LNCaP clone FGC (cell line): ENCODE data around the gene CD276.

Experiments used
- DNase-seq: peaks from one replicate; pipeline ENCODE4 v3.0.0-alpha.2; 2011; ENCODE audit warnings: low read depth
- H3K4me3 ChIP-seq: 2 replicates; pipeline ENCODE4 v1.5.1; 2011; ENCODE audit warnings: mild to moderate bottlenecking, low read depth, low read length, control low read depth
- TF ChIP-seq, protein P1 (sequence below): IDR thresholded peaks from 2 replicates; pipeline ENCODE4 v1.5.1; 2012; ENCODE audit warnings: mild to moderate bottlenecking; ENCODE audit not compliant: control insufficient read depth, insufficient read depth; ENCODE audit errors: extremely low read depth

The CD276 gene

DNA sequence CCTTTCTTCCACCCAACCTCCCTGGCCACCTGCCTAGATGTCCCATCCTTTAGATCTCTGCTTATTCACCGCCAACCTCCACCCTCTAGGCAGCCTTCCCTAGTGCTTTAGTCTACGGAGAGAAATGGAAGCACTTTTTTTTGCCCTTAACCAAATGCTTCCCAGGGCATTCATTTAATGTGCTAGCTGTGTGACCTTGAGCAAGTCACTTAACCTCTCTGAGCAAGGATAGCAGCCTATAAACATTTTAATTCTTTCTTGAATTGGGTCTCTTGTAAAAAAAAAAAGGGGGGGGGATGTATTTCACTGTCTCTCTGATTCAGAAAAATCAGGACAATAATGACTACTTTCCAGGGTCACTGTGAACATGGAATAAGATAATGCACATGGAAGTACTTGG lies 72.2 kb downstream of the CD276 start:
- no peak overlapping the region for H3K4me3 ChIP-seq
- DNase-seq = no peak
- TF ChIP-seq, protein P1, sequence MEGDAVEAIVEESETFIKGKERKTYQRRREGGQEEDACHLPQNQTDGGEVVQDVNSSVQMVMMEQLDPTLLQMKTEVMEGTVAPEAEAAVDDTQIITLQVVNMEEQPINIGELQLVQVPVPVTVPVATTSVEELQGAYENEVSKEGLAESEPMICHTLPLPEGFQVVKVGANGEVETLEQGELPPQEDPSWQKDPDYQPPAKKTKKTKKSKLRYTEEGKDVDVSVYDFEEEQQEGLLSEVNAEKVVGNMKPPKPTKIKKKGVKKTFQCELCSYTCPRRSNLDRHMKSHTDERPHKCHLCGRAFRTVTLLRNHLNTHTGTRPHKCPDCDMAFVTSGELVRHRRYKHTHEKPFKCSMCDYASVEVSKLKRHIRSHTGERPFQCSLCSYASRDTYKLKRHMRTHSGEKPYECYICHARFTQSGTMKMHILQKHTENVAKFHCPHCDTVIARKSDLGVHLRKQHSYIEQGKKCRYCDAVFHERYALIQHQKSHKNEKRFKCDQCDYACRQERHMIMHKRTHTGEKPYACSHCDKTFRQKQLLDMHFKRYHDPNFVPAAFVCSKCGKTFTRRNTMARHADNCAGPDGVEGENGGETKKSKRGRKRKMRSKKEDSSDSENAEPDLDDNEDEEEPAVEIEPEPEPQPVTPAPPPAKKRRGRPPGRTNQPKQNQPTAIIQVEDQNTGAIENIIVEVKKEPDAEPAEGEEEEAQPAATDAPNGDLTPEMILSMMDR = no peak

DNA sequence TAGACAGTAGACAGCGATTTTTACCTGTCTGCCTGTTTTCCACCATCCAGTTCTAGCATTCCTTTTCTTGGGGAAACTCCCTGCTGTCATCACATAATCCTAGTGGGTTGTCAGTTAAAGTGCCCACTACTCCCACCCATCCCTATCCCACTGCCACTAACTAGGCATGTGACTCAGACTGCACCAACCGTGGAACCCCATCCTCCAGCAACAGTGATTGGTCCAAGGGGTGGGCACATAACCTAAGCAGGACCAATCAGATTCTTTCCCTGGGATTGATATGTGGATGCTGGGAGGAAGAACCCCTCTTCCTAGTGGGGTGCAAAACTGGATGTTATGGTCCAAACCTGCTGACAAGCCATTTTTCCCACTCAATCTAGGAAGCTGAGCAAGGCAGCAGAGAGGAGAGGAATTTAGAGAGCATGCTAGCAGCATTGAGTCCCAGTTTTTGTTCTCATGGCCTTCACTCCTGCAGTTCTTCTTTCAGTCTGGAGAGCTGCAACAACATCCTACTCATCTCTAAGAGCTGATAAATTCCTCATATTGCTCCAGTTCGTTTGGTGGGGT lies 72.8 kb downstream of the CD276 start:
- H3K4me3 ChIP-seq = no peak overlapping the region
- DNase-seq = no peak
- TF ChIP-seq, protein P1 = no peak

DNA sequence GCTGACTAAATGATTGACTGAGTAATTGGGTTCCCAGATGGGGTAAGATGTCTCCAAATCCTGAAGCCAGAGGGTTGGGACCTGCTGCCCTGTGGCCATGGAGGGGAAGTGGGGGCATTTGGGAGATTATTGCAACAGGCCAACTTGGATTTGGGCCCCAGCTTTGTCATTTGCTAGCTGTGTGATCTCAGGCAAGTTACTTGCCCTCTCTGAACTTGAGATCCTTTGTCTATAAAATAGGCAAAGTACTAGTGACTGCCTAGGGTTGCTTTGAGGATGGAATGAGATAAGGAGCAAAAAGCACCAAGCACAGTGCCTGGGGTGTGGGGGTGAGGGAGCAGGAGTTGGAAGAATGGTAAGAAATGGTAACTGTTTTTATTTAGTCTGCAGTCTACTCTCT lies 73.4 kb downstream of the CD276 start:
- TF ChIP-seq, protein P1 = no peak
- DNase-seq = no peak
- no peak overlapping the region for H3K4me3 ChIP-seq

DNA sequence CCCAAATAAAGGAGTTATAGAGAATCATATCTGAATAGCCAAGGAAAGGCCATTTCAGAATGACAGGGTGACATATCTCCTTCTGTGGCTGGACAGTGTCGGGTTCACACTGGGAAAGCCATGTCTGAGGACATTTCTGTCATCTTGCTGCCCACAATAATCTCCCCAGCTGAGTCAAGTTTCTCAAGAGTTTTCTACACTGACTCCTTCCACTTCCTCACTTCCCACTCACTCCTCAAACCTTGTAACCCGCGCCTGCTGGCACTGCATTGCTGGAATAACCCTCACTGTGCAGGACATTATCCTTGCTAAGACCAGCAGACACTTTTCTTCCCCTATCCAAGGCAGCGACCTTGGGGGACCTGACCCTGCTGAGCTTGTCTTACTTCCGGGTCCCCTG lies 74.3 kb downstream of the CD276 start:
- H3K4me3 ChIP-seq = no peak overlapping the region
- TF ChIP-seq, protein P1 = no peak
- DNase-seq = no peak

DNA sequence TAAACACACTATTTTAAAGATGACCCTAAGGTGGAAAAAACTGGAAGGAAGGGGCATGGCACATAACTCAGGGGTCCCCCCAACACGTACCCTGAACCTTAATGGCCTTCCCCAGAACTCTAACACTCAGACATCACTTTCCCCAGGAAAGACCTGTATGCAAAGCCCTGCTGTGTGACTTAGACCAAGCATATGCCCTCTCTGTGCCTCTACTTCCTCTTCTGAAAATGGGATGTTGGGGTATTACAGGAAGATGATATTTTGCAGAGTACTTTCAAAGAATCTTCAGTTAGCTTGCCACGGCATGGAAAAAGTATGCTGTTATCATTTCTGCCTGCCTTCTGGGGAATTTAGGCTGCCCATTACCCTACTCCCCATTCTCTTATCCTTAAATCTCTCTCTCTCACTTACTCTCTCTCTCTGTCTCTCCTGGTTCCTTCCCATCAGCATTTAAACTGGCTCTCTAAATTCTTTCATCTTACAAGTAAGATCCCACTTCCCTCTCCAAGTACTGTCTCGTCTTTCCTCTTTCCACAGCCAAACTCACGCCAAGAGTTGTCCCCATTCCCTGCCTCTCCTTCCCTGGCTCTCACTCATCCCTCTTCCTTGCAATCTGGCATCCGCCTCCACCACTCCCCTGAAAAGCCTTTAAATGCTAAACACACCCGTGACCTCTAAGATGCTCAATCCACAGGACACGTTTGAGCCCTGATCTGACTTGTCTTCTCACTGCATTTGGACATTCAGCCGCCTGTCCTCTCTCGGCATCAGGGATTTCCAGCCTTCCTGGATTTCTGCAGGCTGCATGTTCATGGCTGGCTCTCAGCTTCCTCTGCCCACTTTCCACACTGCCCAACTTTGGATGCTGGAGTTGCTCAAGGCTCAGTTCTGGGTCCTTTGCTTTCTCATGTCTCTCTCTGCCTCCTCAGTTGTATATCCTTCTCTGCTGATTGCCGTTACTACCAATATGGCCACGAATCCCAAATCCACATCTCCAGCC lies 76.4 kb downstream of the CD276 start:
- TF ChIP-seq, protein P1 = no peak
- H3K4me3 ChIP-seq = no peak overlapping the region
- no peak for DNase-seq

DNA sequence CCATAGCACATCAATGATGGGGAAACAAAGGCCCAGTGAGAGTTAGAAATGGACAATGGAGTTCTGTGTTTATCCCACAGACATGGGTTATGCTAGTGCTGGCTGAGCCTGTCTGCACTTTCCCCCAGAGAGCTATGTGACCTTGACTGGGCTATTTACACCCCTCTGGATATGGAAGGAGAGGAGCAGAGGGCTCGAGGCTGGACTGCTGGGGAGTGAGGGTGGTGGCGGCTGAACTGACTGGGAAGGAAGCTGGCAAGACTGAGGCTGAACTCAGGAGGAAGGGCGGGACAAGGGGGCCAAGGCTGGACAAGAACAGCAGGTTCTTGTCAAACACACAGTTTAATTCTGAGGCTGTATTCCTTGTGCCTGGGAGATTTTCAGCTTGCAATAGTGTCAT lies 79.7 kb downstream of the CD276 start:
- TF ChIP-seq, protein P1 = no peak
- DNase-seq = no peak
- H3K4me3 ChIP-seq = no peak overlapping the region
